ENCODE data around the gene EIF2AK2.

EIF2AK2 gene

DNA sequence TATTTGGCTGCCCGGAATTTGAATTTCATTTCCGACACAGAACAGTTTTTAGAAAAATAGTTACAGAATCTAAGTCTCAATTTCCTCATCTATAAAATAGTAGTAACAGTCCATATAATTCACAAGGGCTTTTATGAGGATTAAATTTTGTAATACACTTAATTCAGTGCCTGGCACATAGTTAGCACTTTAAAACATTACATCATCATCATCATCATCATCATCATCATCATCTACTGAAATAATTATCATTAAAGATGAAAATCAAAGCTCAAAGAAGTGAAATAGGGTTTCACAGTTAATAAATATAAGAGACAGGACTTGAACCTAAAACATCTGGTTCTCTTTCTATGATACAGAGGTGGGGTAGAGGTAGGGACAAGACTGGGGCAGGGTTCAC lies 85.8 kb downstream of the EIF2AK2 start:
- Histone ChIP-seq H3K27ac (ENCODE audit: low read depth, low read length) (no peak overlapping the region), H3K27me3 (ENCODE audit: insufficient read depth, low read length) (no peaks in the 10 kb centered on the region), H2AFZ (ENCODE audit: low read length, unreplicated experiment) (no peak overlapping the region), H3K4me3 (ENCODE audit: low read depth, low read length) (no peak overlapping the region), H3K4me1 (ENCODE audit: control insufficient read depth, insufficient read depth, low read length, unreplicated experiment) (no peaks in the 10 kb centered on the region), H3K79me2 (ENCODE audit: control insufficient read depth, insufficient read depth, low read length, unreplicated experiment) (no peaks in the 10 kb centered on the region), H3K36me3 (ENCODE audit: insufficient read depth, low read length) (peaks cover 21% of the 10 kb centered on the region)

GRCh38 chr2:37068686-37069085 lies 88.1 kb downstream of the EIF2AK2 start:
- H2AFZ ChIP-seq (ENCODE audit: low read length, unreplicated experiment): no peak overlapping the region
- no peak overlapping the region for H3K27ac ChIP-seq (ENCODE audit: low read depth, low read length)
- no peak overlapping the region for H3K4me3 ChIP-seq (ENCODE audit: low read depth, low read length)
- H3K4me1 ChIP-seq (ENCODE audit: control insufficient read depth, insufficient read depth, low read length, unreplicated experiment): no peaks in the 10 kb centered on the region
- H3K79me2 ChIP-seq (ENCODE audit: control insufficient read depth, insufficient read depth, low read length, unreplicated experiment): no peaks in the 10 kb centered on the region
- H3K27me3 ChIP-seq (ENCODE audit: insufficient read depth, low read length): no peaks in the 10 kb centered on the region
- peaks cover 14% of the 10 kb centered on the region for H3K36me3 ChIP-seq (ENCODE audit: insufficient read depth, low read length)

DNA sequence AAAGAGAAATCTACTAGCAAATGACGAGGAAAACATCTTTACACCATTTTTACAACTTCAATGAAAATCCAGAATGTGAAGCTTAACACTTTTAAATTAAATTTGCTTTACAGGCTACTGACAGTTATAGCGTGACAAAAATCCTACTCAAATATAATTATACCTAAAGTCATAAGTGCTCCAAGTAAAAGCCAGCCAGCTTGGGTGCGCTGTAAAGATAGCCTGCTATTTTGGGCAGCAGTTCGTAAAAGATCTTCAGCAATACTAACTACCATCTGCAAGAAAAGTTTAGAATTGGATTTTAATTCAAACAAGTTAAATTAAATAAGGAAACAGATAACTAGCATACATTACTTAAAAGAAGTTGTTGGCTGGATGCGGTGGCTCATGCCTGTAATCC lies 95.0 kb downstream of the EIF2AK2 start:
- H3K36me3 ChIP-seq (ENCODE audit: insufficient read depth, low read length): peaks cover 8% of the 10 kb centered on the region
- no peak overlapping the region for H3K4me3 ChIP-seq (ENCODE audit: low read depth, low read length)
- H2AFZ ChIP-seq (ENCODE audit: low read length, unreplicated experiment): no peak overlapping the region

DNA sequence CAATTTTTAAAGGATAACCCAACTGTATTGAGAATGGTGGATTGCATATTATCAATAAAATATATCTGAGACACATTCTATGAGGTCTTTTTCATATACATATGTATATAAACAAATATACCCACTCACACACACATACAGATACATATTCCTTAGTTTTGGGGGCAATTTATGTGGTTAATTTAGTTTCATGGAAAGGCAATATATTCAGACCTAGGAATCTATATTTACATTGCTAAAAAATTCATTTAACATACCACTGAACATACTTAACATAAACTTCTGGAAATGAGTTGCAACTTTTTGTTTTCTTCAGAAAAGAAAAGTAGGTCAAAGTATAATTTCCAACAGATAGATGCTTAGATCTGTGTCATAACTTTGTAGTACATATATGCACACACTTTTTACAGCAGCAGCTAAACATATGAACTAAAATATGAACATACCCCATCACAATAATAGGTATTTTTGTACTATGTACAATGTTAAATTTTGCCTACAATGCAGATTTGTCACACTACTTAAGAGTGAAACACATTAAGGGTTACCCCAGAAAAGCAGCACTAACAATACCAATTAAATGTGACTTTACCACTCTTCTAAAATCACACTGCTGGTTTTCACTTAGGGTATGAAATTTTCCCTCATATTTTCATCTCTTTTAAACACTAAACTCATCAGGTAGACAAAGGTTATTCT lies 95.6 kb downstream of the EIF2AK2 start:
- Histone ChIP-seq H2AFZ (ENCODE audit: low read length, unreplicated experiment) (no peak overlapping the region), H3K36me3 (ENCODE audit: insufficient read depth, low read length) (peaks cover 8% of the 10 kb centered on the region)

More for the DNA sequence above, 95.0 kb downstream of the EIF2AK2 start:
- Histone ChIP-seq H3K4me1 (ENCODE audit: control insufficient read depth, insufficient read depth, low read length, unreplicated experiment) (no peaks in the 10 kb centered on the region), H3K27ac (ENCODE audit: low read depth, low read length) (no peak overlapping the region), H3K27me3 (ENCODE audit: insufficient read depth, low read length) (no peaks in the 10 kb centered on the region), H3K79me2 (ENCODE audit: control insufficient read depth, insufficient read depth, low read length, unreplicated experiment) (no peaks in the 10 kb centered on the region)

DNA sequence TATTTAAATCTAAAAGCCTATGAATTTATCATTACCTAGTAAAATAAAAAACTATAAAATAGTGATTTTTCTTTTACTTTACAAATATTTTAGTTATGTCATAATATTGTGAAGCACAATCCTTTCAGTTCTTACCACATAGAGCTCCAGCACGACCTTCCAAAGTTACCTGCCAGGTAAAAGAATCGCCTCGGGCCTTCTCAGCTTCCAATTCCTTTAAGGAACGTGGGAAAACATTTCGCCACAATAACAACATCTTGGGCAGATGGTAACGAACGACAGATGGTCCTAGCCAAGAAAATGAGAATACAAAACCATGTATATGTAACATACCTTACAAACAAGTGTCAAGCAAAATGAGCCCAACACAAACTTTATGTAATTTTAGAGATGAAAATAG lies 96.3 kb downstream of the EIF2AK2 start:
- Histone ChIP-seq H3K4me1 (ENCODE audit: control insufficient read depth, insufficient read depth, low read length, unreplicated experiment) (no peaks in the 10 kb centered on the region), H3K27me3 (ENCODE audit: insufficient read depth, low read length) (no peaks in the 10 kb centered on the region), H2AFZ (ENCODE audit: low read length, unreplicated experiment) (no peak overlapping the region), H3K4me3 (ENCODE audit: low read depth, low read length) (no peak overlapping the region), H3K27ac (ENCODE audit: low read depth, low read length) (no peak overlapping the region), H3K36me3 (ENCODE audit: insufficient read depth, low read length) (peaks cover 8% of the 10 kb centered on the region), H3K79me2 (ENCODE audit: control insufficient read depth, insufficient read depth, low read length, unreplicated experiment) (no peaks in the 10 kb centered on the region)

More for the DNA sequence above, 95.6 kb downstream of the EIF2AK2 start:
- H3K79me2 ChIP-seq (ENCODE audit: control insufficient read depth, insufficient read depth, low read length, unreplicated experiment): no peaks in the 10 kb centered on the region
- no peak overlapping the region for H3K27ac ChIP-seq (ENCODE audit: low read depth, low read length)
- H3K27me3 ChIP-seq (ENCODE audit: insufficient read depth, low read length): no peaks in the 10 kb centered on the region
- no peaks in the 10 kb centered on the region for H3K4me1 ChIP-seq (ENCODE audit: control insufficient read depth, insufficient read depth, low read length, unreplicated experiment)
- no peak overlapping the region for H3K4me3 ChIP-seq (ENCODE audit: low read depth, low read length)

DNA sequence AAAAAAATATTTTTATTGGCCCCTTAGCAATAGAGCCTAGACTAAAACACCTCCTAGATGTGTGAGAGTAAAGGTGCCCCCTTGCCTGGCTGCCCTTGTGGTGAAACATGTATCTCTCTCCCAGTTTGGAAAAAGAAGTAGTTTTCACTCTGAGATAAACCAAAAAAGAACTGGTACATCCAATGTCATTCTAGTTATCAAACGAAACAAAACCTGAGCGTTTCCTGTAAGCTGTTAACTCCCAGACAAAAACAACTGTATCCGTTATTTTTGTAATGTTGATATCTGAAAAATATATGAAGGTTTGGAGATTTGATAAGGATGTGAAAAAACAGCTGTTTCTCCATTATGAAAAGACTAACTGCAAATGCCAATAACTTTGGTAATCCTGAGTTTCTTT lies 96.9 kb downstream of the EIF2AK2 start:
- peaks cover 8% of the 10 kb centered on the region for H3K36me3 ChIP-seq (ENCODE audit: insufficient read depth, low read length)
- no peaks in the 10 kb centered on the region for H3K79me2 ChIP-seq (ENCODE audit: control insufficient read depth, insufficient read depth, low read length, unreplicated experiment)
- H3K4me3 ChIP-seq (ENCODE audit: low read depth, low read length): no peak overlapping the region
- H3K4me1 ChIP-seq (ENCODE audit: control insufficient read depth, insufficient read depth, low read length, unreplicated experiment): no peaks in the 10 kb centered on the region
- no peak overlapping the region for H3K27ac ChIP-seq (ENCODE audit: low read depth, low read length)
- no peaks in the 10 kb centered on the region for H3K27me3 ChIP-seq (ENCODE audit: insufficient read depth, low read length)
- no peak overlapping the region for H2AFZ ChIP-seq (ENCODE audit: low read length, unreplicated experiment)

GRCh38 chr2:37052600-37053332 lies 104.0 kb downstream of the EIF2AK2 start:
- no peak overlapping the region for H3K27ac ChIP-seq (ENCODE audit: low read depth, low read length)
- H3K4me3 ChIP-seq (ENCODE audit: low read depth, low read length): no peak overlapping the region
- H3K36me3 ChIP-seq (ENCODE audit: insufficient read depth, low read length): peaks cover 3% of the 10 kb centered on the region
- H3K27me3 ChIP-seq (ENCODE audit: insufficient read depth, low read length): no peaks in the 10 kb centered on the region
- H2AFZ ChIP-seq (ENCODE audit: low read length, unreplicated experiment): no peak overlapping the region
- H3K4me1 ChIP-seq (ENCODE audit: control insufficient read depth, insufficient read depth, low read length, unreplicated experiment): no peaks in the 10 kb centered on the region
- H3K79me2 ChIP-seq (ENCODE audit: control insufficient read depth, insufficient read depth, low read length, unreplicated experiment): no peaks in the 10 kb centered on the region
